GM12873 (cell line): Measurements from ENCODE around the gene CDCA5.

ENCODE experiments used
- TF ChIP-seq, protein P1 (sequence below): IDR thresholded peaks from 2 replicates; pipeline ENCODE4 v1.5.1; 2012; ENCODE audit warnings: low read depth, mild to moderate bottlenecking, moderate library complexity, low read length, control low read depth; ENCODE audit not compliant: insufficient read depth; ENCODE audit errors: missing control alignments

Gene CDCA5

DNA sequence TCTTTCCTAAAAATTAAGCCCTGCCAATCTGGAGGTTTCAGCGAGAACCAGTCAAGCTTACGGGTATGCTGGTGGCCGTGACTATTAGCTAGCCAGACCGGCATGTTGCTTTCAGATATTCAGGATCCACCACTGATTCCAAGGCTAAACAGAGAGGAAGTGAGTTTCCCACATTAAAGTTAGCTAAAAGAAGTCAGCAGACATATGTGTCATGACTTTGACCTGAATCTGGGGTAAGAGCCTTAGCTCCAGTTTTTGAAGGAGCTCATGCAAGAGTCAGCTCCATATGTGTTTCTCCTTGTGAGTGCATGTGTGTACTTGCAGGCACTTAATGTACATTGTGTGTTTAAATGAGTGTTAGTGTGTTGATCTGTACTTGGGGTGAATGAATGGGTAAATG, 1.6 kb upstream of the CDCA5 start:
- TF ChIP-seq, protein P1, sequence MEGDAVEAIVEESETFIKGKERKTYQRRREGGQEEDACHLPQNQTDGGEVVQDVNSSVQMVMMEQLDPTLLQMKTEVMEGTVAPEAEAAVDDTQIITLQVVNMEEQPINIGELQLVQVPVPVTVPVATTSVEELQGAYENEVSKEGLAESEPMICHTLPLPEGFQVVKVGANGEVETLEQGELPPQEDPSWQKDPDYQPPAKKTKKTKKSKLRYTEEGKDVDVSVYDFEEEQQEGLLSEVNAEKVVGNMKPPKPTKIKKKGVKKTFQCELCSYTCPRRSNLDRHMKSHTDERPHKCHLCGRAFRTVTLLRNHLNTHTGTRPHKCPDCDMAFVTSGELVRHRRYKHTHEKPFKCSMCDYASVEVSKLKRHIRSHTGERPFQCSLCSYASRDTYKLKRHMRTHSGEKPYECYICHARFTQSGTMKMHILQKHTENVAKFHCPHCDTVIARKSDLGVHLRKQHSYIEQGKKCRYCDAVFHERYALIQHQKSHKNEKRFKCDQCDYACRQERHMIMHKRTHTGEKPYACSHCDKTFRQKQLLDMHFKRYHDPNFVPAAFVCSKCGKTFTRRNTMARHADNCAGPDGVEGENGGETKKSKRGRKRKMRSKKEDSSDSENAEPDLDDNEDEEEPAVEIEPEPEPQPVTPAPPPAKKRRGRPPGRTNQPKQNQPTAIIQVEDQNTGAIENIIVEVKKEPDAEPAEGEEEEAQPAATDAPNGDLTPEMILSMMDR = no peak

DNA sequence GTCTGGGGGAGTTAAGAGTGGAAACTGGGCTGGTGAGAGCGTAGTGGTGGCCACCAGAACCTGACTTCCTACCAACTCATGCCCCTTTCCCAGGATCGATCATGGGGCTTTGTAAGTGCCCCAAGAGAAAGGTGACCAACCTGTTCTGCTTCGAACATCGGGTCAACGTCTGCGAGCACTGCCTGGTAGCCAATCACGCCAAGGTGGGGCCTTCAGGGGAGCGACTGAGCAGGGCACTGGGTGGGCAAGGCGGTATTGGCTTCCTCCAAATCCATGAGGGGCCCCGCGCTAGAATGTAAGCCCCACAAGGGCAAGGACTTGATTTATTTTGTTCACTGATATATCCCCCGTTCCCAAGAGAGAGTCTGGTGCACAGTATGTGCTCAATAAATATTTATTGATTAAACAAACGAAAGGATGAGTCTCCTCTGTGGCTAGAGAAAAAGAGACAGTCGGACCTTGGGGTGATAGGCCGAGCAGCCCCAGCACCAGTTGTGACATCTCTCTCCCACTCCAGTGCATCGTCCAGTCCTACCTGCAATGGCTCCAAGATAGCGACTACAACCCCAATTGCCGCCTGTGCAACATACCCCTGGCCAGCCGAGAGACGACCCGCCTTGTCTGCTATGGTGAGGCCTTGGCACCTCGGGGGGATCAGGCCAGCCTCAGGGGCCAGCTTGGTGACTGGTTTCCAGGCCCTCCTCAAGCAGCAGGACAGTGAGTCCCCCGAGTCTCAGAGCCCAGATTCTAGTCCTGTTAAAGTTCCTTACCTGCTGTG, 947 bp upstream of the CDCA5 start:
- TF ChIP-seq, protein P1 = no peak

DNA sequence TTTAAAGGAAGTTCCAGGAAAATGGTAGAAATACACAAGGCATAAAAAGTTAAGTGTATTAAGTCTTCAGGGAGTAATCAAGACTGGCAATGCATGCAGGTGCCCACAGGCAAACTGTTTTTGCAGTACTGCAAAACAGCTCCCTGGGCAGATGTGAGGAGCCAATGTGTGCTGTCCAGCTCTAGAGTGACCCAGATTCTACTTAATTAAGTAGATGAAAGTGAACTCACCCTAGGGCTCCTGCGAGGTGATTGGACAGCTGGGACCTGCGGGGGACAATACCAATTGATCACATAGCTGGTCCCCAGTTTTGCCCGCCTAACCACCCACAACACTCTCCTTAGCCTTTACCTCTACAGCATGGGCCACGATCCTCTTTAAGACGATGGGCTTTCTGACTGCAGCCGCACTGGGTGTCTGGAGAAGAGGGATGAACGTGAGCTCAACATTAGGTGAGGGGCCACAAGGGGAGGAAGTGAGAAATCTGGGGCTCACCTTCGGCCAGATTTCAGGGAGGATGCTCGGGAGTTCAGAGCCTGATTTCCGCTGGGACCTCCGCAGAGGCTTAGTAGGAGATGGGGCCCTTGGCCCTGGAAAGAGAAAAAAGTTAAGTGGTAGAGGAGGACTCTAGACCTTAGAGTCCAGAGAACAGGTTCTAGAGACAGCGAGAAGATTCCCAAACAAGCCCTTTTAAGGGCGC, 556 bp downstream of the CDCA5 start:
- TF ChIP-seq, protein P1 = no peak

DNA sequence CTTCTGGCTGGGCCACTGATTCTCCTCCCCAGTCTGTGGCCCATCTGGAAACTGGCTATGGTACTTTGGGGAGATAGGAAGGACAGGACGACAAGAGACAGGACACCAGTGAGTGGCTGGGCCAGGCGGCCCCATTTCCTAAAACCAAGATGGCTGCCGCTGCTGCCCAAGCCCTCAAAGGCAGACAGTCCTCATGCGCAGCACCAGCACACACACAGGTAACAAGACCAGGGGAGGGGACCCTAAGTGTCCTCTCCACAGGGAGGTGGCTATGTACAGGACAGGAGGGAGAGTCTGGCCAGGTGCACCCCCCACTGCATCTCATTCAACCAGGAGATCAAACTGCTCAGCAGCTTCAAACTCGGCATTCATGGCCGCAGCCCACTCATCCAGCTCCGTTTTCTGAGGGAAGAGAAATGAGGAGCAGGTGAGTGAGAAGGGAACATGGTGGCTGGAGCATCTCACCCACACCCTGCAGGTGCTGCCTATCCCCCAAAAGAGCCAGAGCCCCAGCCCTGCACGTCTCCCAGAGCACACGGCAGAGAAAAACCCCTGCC, 5.0 kb downstream of the CDCA5 start:
- TF ChIP-seq, protein P1 = no peak

GRCh38 chr11:65078151-65078550, 5.7 kb downstream of the CDCA5 start:
- TF ChIP-seq, protein P1 = peak; percentile 89

DNA sequence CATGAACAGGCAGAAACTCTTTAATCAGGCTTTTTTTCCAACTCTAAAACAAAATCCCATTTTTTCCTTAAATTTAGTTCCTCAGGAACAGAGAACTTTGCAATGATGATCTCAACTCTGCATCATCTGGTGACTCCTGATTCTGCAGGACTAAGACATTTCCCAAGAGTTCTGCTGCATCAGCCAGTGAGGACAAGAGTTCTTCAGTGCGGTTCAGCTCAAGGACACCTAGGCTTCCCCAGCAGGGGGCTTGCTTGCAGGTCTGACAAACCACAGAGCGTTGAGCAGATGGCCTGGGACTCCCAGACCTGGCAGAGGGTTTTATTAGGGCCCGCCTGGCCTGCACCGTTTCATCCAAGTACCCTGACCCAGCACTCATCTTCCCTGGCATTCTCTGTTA, 6.4 kb downstream of the CDCA5 start:
- TF ChIP-seq, protein P1 = no peak

GRCh38 chr11:65072631-65072966, 11.2 kb downstream of the CDCA5 start:
- TF ChIP-seq, protein P1 = no peak
